Peyer's patch (tissue), 4 donors: ENCODE measurements around the gene NOC2L.

ENCODE experiments used
- CTCF ChIP-seq, 6 experiments: fragments of 450-650 bp in 4 of 6; fragments of 200-600 bp in 2 of 6; sonication (generic) in 1 of 6; IDR thresholded peaks; one replicate each; pipeline ENCODE4 v1.5.1; 2017 to 2019; ENCODE audit warnings: antibody characterized with exemption in 6 of 6, mild to moderate bottlenecking in 3 of 6, moderate library complexity in 1 of 6
- POLR2A ChIP-seq, 2 donors: fragments of 450-650 bp; IDR thresholded peaks; one replicate each; pipeline ENCODE4 v1.5.1; 2017; ENCODE audit warnings: antibody characterized with exemption in 2 of 2, mild to moderate bottlenecking in 2 of 2, moderate library complexity in 2 of 2

GRCh38 chr1:932173-932510 is 26.9 kb downstream of the NOC2L start:
- TF ChIP-seq CTCF (IDR thresholded peaks at IDR 0.05) (no peak), POLR2A (IDR thresholded peaks at IDR 0.05) (no peak)
